LNCaP clone FGC (cell line): ENCODE data around the gene DTX1.

Source experiments
- DNase-seq: peaks from one replicate; pipeline ENCODE4 v3.0.0-alpha.2; 2011; ENCODE audit warnings: low read depth
- H3K4me3 ChIP-seq: 2 replicates; pipeline ENCODE4 v1.5.1; 2011; ENCODE audit warnings: mild to moderate bottlenecking, low read depth, low read length, control low read depth
- TF ChIP-seq, protein P1 (sequence below): IDR thresholded peaks from 2 replicates; pipeline ENCODE4 v1.5.1; 2012; ENCODE audit warnings: mild to moderate bottlenecking; ENCODE audit not compliant: control insufficient read depth, insufficient read depth; ENCODE audit errors: extremely low read depth

Gene DTX1

DNA sequence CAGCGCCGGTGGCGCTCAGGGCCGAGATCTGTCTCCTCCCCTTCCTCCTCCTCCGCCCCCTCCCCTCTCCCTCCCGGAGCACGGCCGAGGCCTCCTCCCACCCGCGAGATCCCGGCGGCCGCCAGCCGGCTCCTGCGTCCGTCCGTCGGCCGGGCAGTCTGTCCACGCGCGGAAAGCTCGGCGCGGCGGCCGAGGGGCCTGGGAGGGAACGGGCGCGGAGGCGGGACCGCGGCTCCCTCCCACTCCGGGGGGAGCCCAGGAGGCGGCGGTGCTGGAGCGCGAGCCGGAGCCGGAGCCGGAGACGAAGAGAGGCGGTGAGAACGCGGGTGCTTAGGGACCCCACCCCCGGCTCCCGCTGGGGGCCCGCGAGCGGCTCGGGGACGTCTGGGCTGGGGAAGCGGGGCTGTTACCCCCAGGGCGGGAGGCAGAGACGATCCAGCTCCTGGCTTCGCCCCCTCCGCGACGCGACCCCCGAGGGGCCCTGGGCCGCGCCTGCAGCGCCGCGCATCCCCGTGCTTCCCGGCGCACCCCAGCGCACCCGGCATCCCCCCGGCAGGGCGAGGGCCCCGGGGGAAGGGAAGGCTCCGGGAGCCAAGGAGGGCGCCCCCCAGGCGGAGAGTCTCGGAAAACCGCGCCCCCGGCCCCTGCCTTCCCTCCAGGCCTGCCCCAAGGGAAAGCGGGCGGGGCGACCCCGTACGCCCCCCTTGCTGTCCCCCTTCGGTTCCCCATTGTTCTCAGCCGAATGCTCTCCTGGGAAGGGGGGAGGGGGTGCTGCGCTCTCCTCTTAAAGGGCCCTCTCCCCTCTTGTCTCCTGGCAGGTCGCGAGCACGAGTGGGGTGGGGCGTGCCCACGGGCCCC lies at the start of gene DTX1:
TSS of gene DTX1 (plus strand) at position 100 of the 858 bp plus-strand sequence. CDS start 1,463 bp downstream, outside the sequence.
- TF ChIP-seq, protein P1, sequence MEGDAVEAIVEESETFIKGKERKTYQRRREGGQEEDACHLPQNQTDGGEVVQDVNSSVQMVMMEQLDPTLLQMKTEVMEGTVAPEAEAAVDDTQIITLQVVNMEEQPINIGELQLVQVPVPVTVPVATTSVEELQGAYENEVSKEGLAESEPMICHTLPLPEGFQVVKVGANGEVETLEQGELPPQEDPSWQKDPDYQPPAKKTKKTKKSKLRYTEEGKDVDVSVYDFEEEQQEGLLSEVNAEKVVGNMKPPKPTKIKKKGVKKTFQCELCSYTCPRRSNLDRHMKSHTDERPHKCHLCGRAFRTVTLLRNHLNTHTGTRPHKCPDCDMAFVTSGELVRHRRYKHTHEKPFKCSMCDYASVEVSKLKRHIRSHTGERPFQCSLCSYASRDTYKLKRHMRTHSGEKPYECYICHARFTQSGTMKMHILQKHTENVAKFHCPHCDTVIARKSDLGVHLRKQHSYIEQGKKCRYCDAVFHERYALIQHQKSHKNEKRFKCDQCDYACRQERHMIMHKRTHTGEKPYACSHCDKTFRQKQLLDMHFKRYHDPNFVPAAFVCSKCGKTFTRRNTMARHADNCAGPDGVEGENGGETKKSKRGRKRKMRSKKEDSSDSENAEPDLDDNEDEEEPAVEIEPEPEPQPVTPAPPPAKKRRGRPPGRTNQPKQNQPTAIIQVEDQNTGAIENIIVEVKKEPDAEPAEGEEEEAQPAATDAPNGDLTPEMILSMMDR = no peak
- no peak within 1 kb of the TSS for H3K4me3 ChIP-seq
- DNase-seq = no peak

DNA sequence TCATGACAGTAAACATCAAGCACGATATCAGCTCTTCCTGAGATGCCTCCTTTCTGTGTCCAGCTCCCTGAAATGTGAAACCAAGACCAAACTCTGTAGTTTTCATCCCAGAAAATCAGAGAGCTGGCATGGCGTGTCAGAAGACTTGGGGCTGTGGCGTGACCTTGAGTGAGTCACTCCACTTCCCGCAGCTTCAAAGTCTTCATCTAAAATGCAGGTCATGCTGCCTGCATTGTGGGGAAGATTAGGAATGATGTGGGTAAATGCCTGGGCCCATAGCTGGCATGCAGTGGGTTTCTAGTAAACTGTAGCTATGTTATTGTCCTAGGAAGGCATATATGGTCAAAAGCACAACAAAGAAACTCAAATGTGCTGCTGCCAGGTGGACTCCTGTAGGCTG lies 49.4 kb upstream of the DTX1 start:
- DNase-seq = no peak
- H3K4me3 ChIP-seq = no peak overlapping the region
- TF ChIP-seq, protein P1 = no peak

DNA sequence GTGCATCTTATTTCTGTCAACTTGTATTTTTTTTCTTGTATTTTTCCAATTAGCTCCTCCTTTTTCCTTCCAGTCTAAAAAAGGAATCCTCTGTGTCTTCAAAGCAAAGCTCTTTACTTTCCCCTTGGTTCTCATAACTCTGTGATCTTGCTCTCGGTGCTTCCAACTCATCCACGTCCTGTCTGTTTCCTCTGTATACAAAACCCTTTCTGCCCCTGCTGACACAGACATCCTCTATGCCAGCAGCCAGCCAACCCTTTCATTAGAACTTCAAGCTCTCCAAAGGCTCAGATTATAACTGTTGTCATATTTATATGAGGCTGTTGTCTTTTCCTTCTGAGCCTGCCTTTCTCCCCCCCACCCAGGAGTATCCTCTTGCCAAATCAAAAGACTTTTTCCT lies 45.8 kb upstream of the DTX1 start:
- DNase-seq = no peak
- no peak overlapping the region for H3K4me3 ChIP-seq
- TF ChIP-seq, protein P1 = no peak

DNA sequence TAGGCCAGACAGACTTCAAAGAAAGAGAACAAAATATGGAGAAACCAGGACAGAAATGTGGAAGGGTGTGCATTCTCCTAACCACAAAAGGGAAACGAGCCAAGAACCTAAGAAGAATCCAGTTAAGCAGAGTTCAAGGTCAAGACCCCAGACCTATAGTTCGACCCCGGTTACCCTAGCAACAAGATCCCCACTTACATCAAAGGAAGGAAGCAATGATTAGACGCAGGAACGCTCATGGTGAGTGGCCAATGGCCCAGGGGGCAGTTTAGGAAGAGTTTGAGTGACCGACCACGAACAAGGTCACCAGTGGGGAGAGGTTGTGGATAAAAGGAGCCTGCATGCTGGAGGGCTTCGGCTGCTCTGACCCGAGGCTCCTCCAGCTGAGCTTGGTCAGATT lies 42.0 kb upstream of the DTX1 start:
- no peak overlapping the region for H3K4me3 ChIP-seq
- no peak for DNase-seq
- TF ChIP-seq, protein P1 = no peak

DNA sequence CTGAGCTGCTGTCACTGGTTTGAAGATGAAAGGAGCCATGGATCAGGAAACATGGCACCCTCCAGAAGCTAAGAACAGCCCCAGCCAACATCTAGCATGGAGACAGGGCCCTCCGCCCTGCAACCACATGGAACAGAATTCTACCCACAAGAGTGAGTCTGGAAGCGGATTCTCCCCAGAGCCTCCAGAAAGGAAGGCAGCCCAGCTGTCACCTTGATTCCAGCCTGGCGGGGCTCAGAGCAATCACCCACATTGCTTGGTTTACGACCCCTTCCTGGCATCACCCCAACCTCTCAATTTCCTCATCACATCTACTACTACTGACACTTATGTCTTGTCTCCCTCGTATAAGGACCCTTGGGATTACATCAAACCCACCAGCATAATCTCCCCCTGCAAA lies 39.7 kb upstream of the DTX1 start:
- TF ChIP-seq, protein P1 = no peak
- no peak for DNase-seq
- no peak overlapping the region for H3K4me3 ChIP-seq

DNA sequence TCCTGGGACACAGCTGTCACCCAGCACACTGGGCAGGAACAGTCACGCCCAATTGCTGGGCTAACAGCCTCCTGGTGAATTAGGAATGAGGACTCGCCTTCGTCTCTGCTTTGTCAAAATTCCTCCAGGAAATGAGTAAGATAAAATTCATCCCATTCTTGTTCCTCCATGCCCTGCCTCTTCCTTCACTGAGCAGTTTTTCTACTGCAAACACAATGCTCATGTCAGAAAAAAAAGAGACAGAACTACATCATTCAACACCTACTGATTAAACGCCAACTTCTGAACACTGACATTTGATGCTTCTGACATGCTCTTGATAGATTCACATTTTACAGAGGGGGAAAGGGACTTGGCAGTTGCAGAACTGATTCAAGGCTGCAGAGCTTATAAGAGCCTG lies 37.5 kb upstream of the DTX1 start:
- no peak for DNase-seq
- TF ChIP-seq, protein P1 = no peak
- no peak overlapping the region for H3K4me3 ChIP-seq

DNA sequence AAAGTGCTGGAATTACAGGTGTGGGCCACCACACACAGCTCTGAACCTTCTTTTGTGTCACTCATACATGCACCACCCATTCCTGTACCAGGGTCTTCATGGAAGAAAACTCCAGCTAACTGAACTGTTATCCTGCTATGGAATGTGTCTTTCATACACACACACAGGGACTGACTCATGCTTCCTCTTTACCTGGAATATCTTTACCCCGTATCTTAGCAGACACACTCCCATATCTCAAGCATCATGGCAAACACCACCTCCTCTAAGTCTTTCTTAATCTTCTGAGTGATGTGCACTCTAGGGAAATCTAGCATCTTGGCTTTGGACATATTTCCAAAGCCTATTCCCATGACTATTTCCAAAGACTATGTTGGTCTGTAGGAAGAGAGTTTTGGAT lies 35.0 kb upstream of the DTX1 start:
- no peak for DNase-seq
- no peak overlapping the region for H3K4me3 ChIP-seq
- TF ChIP-seq, protein P1 = no peak
